ENCODE data around the gene VWC2L.

VWC2L gene

GRCh38 chr2:214604861-214605260, 194.0 kb downstream of the VWC2L start:
- DNase-seq = no peak

GRCh38 chr2:214607051-214607450, 196.2 kb downstream of the VWC2L start:
- DNase-seq = no peak

GRCh38 chr2:214611015-214611414, 200.2 kb downstream of the VWC2L start:
- no peak for DNase-seq

DNA sequence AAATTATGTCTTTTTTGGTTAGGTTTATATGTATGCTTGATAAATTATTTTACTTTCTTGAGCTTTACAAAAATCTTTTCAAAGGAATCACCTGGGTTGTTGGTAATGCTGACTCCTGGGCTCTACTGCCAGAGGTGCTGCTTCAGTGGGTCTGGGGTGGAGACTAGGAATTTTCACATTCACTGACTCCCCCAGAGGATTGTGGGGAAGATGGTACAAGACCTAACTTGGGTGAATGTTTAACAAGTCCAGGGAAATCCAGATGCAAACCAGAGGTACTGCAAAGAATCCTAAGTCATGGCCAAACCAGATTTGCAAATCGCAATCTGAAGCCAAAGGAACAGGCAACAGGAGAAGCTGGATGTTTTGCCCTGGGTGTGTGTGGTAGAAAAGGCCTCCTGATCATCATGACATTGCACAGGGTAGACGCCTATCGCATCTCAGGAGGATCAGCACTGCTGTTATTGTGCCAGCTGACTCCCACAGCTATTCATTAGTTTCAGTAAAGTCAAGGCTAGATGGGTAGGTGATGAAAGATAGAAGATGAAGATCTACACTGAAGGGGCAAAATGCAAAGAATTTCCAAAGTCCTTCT, 213.4 kb downstream of the VWC2L start:
- no peak for DNase-seq

- no peak for DNase-seq
Measured at GRCh38 chr2:214628091-214628490, 217.2 kb downstream of the VWC2L start.
